Measurements from ENCODE around the gene ARHGAP22.

Gene ARHGAP22

DNA sequence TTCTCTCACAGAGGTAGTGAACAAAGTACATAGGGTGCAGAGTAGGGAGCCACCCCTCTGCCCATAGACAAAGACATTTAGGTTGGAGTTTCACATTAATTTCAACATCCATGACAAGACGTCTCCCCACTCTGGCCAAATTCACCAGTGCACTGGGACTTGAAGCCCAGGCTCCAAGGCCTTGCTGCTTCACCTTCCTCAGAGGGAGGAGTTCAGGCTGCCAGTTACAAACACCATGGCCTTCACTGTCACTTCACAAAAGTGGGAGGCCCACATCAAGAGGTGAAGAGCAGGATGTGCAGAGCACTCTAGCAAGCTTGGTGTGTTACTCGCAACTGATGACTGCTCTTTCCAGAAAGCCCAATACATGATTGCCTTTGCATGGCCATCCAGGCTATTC, 15.8 kb upstream of the ARHGAP22 start:
- H3K4me3 ChIP-seq (ENCODE audit: low read depth in 1 of 5, low read length in 5 of 5): no peak overlapping the region
- H3K9me3 ChIP-seq (ENCODE audit: control insufficient read depth in 5 of 5, low read length in 5 of 5): peaks cover 0 to 5% (median 0%) of the 10 kb centered on the region in 5 donors
- no peak overlapping the region for H3K27ac ChIP-seq (ENCODE audit: low read depth, low read length)
- H3K4me1 ChIP-seq (ENCODE audit: control insufficient read depth in 5 of 5, insufficient read depth in 5 of 5, low read length in 5 of 5): peaks cover 0 to 2% (median 0%) of the 10 kb centered on the region in 5 donors
- H3K9ac ChIP-seq (ENCODE audit: low read length in 5 of 5): no peak overlapping the region
- no peaks in the 10 kb centered on the region for H3K36me3 ChIP-seq (ENCODE audit: control insufficient read depth in 5 of 5, insufficient read depth in 5 of 5, low read length in 5 of 5)
- H3K27me3 ChIP-seq (ENCODE audit: control insufficient read depth in 5 of 5, insufficient read depth in 4 of 5, low read length in 5 of 5): no peaks in the 10 kb centered on the region

- Histone ChIP-seq H3K27me3 (ENCODE audit: control insufficient read depth in 5 of 5, insufficient read depth in 4 of 5, low read length in 5 of 5) (peaks cover 0 to 2% (median 0%) of the 10 kb centered on the region in 5 donors), H3K9ac (ENCODE audit: low read length in 5 of 5) (no peak overlapping the region), H3K4me3 (ENCODE audit: low read depth in 1 of 5, low read length in 5 of 5) (no peak overlapping the region), H3K27ac (ENCODE audit: low read depth, low read length) (no peak overlapping the region), H3K36me3 (ENCODE audit: control insufficient read depth in 5 of 5, insufficient read depth in 5 of 5, low read length in 5 of 5) (no peaks in the 10 kb centered on the region), H3K4me1 (ENCODE audit: control insufficient read depth in 5 of 5, insufficient read depth in 5 of 5, low read length in 5 of 5) (peaks cover 0 to 4% (median 0%) of the 10 kb centered on the region in 5 donors), H3K9me3 (ENCODE audit: control insufficient read depth in 5 of 5, low read length in 5 of 5) (no peaks in the 10 kb centered on the region)
Measured at GRCh38 chr10:48616436-48616835, 11.6 kb upstream of the ARHGAP22 start.

DNA sequence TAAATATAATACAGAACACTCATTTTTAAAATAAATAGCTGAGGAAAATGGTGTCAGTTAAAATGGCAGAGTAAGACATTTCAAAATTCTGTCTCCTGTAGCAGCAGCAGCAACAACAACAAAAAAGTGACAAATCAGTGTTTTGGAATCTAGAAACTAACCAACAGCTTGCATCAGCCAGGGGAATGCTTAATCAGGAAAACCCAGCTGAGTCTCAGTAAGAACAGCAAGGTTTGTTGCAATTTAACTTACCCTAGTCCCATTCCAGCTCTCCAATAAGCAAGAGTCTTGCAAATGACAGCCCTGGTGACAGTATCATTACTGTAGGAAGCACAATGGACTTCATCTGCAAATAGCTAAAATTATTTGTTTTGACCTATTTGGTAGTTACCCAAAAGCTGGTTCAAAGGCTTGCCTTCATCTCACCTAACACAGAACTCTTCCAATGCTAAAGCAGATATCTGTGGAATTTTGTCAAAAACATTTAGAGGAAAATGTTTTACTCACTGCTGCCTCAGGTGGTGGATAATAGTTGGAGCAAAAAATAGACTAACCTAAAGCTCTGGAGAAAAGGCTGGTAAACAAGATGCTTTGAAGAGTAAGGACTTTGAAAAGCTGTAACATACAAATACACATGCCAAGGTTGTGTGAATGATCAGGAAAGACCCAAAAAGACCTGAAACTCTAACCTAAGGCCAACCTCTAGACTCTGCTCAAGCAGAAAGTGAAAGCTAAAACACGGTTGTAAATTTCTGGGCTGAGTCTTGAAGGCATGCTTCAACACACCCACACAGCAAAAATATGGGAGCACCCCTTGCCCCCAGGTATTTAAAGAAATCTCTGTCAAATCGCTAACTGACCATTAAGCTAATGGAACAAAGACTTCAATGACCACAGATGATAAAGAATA, 9.9 kb upstream of the ARHGAP22 start:
- H3K36me3 ChIP-seq (ENCODE audit: control insufficient read depth in 5 of 5, insufficient read depth in 5 of 5, low read length in 5 of 5): no peaks in the 10 kb centered on the region
- H3K4me1 ChIP-seq (ENCODE audit: control insufficient read depth in 5 of 5, insufficient read depth in 5 of 5, low read length in 5 of 5): peaks cover 0 to 4% (median 0%) of the 10 kb centered on the region in 5 donors
- no peak overlapping the region for H3K9ac ChIP-seq (ENCODE audit: low read length in 5 of 5)
- peaks cover 0 to 2% (median 0%) of the 10 kb centered on the region in 5 donors for H3K27me3 ChIP-seq (ENCODE audit: control insufficient read depth in 5 of 5, insufficient read depth in 4 of 5, low read length in 5 of 5)
- no peak overlapping the region for H3K4me3 ChIP-seq (ENCODE audit: low read depth in 1 of 5, low read length in 5 of 5)
- H3K9me3 ChIP-seq (ENCODE audit: control insufficient read depth in 5 of 5, low read length in 5 of 5): no peaks in the 10 kb centered on the region
- no peak overlapping the region for H3K27ac ChIP-seq (ENCODE audit: low read depth, low read length)

- Histone ChIP-seq H3K9ac (ENCODE audit: low read length in 5 of 5) (no peak overlapping the region), H3K4me3 (ENCODE audit: low read depth in 1 of 5, low read length in 5 of 5) (no peak overlapping the region), H3K4me1 (ENCODE audit: control insufficient read depth in 5 of 5, insufficient read depth in 5 of 5, low read length in 5 of 5) (peaks cover 0 to 4% (median 0%) of the 10 kb centered on the region in 5 donors), H3K9me3 (ENCODE audit: control insufficient read depth in 5 of 5, low read length in 5 of 5) (no peaks in the 10 kb centered on the region), H3K27ac (ENCODE audit: low read depth, low read length) (no peak overlapping the region), H3K36me3 (ENCODE audit: control insufficient read depth in 5 of 5, insufficient read depth in 5 of 5, low read length in 5 of 5) (no peaks in the 10 kb centered on the region), H3K27me3 (ENCODE audit: control insufficient read depth in 5 of 5, insufficient read depth in 4 of 5, low read length in 5 of 5) (peaks cover 0 to 2% (median 0%) of the 10 kb centered on the region in 5 donors)
Measured at GRCh38 chr10:48613016-48613415, 8.1 kb upstream of the ARHGAP22 start.

- Histone ChIP-seq H3K4me3 (ENCODE audit: low read depth in 1 of 5, low read length in 5 of 5) (no peak overlapping the region), H3K27ac (ENCODE audit: low read depth, low read length) (no peak overlapping the region), H3K9ac (ENCODE audit: low read length in 5 of 5) (no peak overlapping the region), H3K36me3 (ENCODE audit: control insufficient read depth in 5 of 5, insufficient read depth in 5 of 5, low read length in 5 of 5) (no peaks in the 10 kb centered on the region), H3K9me3 (ENCODE audit: control insufficient read depth in 5 of 5, low read length in 5 of 5) (no peaks in the 10 kb centered on the region), H3K27me3 (ENCODE audit: control insufficient read depth in 5 of 5, insufficient read depth in 4 of 5, low read length in 5 of 5) (peaks cover 0 to 2% (median 0%) of the 10 kb centered on the region in 5 donors), H3K4me1 (ENCODE audit: control insufficient read depth in 5 of 5, insufficient read depth in 5 of 5, low read length in 5 of 5) (peaks cover 0 to 6% (median 0%) of the 10 kb centered on the region in 5 donors)
Measured at GRCh38 chr10:48612236-48612943, 7.5 kb upstream of the ARHGAP22 start.

- Histone ChIP-seq H3K27me3 (ENCODE audit: control insufficient read depth in 5 of 5, insufficient read depth in 4 of 5, low read length in 5 of 5) (peaks cover 0 to 2% (median 0%) of the 10 kb centered on the region in 5 donors), H3K9ac (ENCODE audit: low read length in 5 of 5) (no peak overlapping the region), H3K4me1 (ENCODE audit: control insufficient read depth in 5 of 5, insufficient read depth in 5 of 5, low read length in 5 of 5) (peaks cover 0 to 15% (median 3%) of the 10 kb centered on the region in 5 donors), H3K4me3 (ENCODE audit: low read depth in 1 of 5, low read length in 5 of 5) (no peak overlapping the region), H3K36me3 (ENCODE audit: control insufficient read depth in 5 of 5, insufficient read depth in 5 of 5, low read length in 5 of 5) (no peaks in the 10 kb centered on the region), H3K27ac (ENCODE audit: low read depth, low read length) (no peak overlapping the region), H3K9me3 (ENCODE audit: control insufficient read depth in 5 of 5, low read length in 5 of 5) (no peaks in the 10 kb centered on the region)
Measured at GRCh38 chr10:48611133-48611532, 6.3 kb upstream of the ARHGAP22 start.

DNA sequence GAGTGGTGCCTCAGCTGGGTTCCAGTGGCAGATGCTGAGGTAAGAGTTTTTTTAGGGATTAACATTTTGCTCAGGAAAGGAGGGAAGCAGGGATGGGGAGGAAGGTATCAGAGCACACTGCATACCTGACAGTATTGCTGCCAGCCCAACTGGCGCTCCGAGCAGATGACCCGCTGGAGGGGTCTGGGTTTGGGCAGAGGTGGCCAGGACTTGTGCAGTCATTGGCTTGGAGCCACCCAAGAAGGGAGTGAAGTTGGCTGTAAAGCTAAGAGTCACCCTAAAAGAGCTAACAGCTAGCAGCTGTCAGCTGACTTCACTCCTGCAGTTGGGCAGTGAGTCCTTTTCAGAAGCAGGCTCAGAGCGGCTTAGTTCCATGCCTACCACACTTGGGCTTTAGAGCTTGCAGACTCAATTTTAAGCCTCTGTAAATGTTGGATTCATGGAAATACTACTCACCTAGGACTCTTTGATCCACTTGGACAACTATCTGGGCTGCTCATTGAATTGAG, 5.8 kb upstream of the ARHGAP22 start:
- H3K36me3 ChIP-seq (ENCODE audit: control insufficient read depth in 5 of 5, insufficient read depth in 5 of 5, low read length in 5 of 5): no peaks in the 10 kb centered on the region
- H3K27ac ChIP-seq (ENCODE audit: low read depth, low read length): no peak overlapping the region
- H3K4me1 ChIP-seq (ENCODE audit: control insufficient read depth in 5 of 5, insufficient read depth in 5 of 5, low read length in 5 of 5): peaks cover 0 to 15% (median 3%) of the 10 kb centered on the region in 5 donors
- H3K4me3 ChIP-seq (ENCODE audit: low read depth in 1 of 5, low read length in 5 of 5): no peak overlapping the region
- peaks cover 0 to 2% (median 0%) of the 10 kb centered on the region in 5 donors for H3K27me3 ChIP-seq (ENCODE audit: control insufficient read depth in 5 of 5, insufficient read depth in 4 of 5, low read length in 5 of 5)
- no peak overlapping the region for H3K9ac ChIP-seq (ENCODE audit: low read length in 5 of 5)
- H3K9me3 ChIP-seq (ENCODE audit: control insufficient read depth in 5 of 5, low read length in 5 of 5): no peaks in the 10 kb centered on the region

DNA sequence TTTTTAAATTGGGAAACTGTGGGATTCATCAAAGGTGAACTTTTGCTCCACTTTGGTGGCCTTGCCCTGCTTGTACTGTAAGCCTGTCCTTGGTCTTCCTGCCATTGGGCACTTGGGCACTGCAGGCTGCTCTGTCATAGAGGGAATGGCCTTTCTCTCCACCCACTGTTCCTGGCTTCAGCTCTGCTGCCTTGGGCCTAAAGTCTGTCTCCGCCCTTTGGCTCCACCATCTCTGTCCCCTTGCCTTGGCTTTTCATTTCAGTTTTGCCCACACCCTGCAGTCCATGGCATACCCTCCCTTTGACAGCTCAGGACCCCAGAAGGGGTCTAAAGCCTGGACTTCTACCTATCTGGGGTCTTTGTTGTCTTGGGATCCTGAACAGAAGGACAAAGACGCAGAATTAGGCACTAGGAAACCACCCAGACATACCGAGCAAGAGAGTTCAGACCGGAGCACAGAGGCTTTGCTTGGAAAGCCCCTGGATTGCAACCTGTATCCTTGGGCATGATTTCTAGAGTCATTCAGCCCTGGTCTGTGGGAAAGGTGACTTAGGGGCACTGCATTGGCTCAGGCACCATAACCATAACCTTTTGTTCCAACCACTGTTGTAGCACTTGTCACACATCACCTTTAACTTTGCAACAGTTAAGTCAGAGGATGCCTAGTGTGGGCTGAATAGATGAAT, 5.2 kb upstream of the ARHGAP22 start:
- no peaks in the 10 kb centered on the region for H3K9me3 ChIP-seq (ENCODE audit: control insufficient read depth in 5 of 5, low read length in 5 of 5)
- peaks cover 0 to 2% (median 0%) of the 10 kb centered on the region in 5 donors for H3K27me3 ChIP-seq (ENCODE audit: control insufficient read depth in 5 of 5, insufficient read depth in 4 of 5, low read length in 5 of 5)
- H3K4me3 ChIP-seq (ENCODE audit: low read depth in 1 of 5, low read length in 5 of 5): no peak overlapping the region
- no peaks in the 10 kb centered on the region for H3K36me3 ChIP-seq (ENCODE audit: control insufficient read depth in 5 of 5, insufficient read depth in 5 of 5, low read length in 5 of 5)
- H3K9ac ChIP-seq (ENCODE audit: low read length in 5 of 5): no peak overlapping the region
- peaks cover 0 to 19% (median 8%) of the 10 kb centered on the region in 5 donors for H3K4me1 ChIP-seq (ENCODE audit: control insufficient read depth in 5 of 5, insufficient read depth in 5 of 5, low read length in 5 of 5)
- H3K27ac ChIP-seq (ENCODE audit: low read depth, low read length): no peak overlapping the region

- Histone ChIP-seq H3K27me3 (ENCODE audit: control insufficient read depth in 5 of 5, insufficient read depth in 4 of 5, low read length in 5 of 5) (peaks cover 0 to 4% (median 2%) of the 10 kb centered on the region in 5 donors), H3K9ac (ENCODE audit: low read length in 5 of 5) (no peak overlapping the region), H3K4me3 (ENCODE audit: low read depth in 1 of 5, low read length in 5 of 5) (no peak overlapping the region), H3K4me1 (ENCODE audit: control insufficient read depth in 5 of 5, insufficient read depth in 5 of 5, low read length in 5 of 5) (peaks cover 0 to 24% (median 13%) of the 10 kb centered on the region in 5 donors), H3K27ac (ENCODE audit: low read depth, low read length) (no peak overlapping the region), H3K9me3 (ENCODE audit: control insufficient read depth in 5 of 5, low read length in 5 of 5) (no peaks in the 10 kb centered on the region), H3K36me3 (ENCODE audit: control insufficient read depth in 5 of 5, insufficient read depth in 5 of 5, low read length in 5 of 5) (no peaks in the 10 kb centered on the region)
Measured at GRCh38 chr10:48609441-48609840, 4.6 kb upstream of the ARHGAP22 start.
